A673 (cell line): ENCODE measurements around the gene VPS13D.

Source experiments
- EZH2 ChIP-seq: fragments of 200-600 bp; sonication (generic); IDR thresholded peaks from 2 replicates; pipeline ENCODE4 v1.6.1; 2017; ENCODE audit warnings: borderline replicate concordance, low read depth, mild to moderate bottlenecking, mixed read lengths, antibody characterized with exemption, low read length; ENCODE audit not compliant: poor library complexity, severe bottlenecking
- TF ChIP-seq, protein P1 (sequence below): fragments of 300-800, 200-600 bp; sonication (generic); conservative IDR thresholded peaks from 2 replicates; pipeline ENCODE4 v1.5.1; 2017; ENCODE audit warnings: low read depth, mild to moderate bottlenecking, antibody characterized with exemption, low read length, moderate library complexity, mixed read lengths

- TF ChIP-seq, protein P1, sequence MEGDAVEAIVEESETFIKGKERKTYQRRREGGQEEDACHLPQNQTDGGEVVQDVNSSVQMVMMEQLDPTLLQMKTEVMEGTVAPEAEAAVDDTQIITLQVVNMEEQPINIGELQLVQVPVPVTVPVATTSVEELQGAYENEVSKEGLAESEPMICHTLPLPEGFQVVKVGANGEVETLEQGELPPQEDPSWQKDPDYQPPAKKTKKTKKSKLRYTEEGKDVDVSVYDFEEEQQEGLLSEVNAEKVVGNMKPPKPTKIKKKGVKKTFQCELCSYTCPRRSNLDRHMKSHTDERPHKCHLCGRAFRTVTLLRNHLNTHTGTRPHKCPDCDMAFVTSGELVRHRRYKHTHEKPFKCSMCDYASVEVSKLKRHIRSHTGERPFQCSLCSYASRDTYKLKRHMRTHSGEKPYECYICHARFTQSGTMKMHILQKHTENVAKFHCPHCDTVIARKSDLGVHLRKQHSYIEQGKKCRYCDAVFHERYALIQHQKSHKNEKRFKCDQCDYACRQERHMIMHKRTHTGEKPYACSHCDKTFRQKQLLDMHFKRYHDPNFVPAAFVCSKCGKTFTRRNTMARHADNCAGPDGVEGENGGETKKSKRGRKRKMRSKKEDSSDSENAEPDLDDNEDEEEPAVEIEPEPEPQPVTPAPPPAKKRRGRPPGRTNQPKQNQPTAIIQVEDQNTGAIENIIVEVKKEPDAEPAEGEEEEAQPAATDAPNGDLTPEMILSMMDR: no peak
- TF ChIP-seq EZH2: no peak
These were observed 200.7 kb downstream of the VPS13D start for GRCh38 chr1:12430525-12430924.
